Measurements from ENCODE around the gene CDK2.

CDK2 gene

GRCh38 chr12:56011509-56012090 lies 45.0 kb downstream of the CDK2 start:
- no peak for DNase-seq (ENCODE audit: low read depth in 2 of 2)

GRCh38 chr12:56013482-56013881 lies 46.9 kb downstream of the CDK2 start:
- DNase-seq (ENCODE audit: low read depth in 2 of 2): no peak

- DNase-seq (ENCODE audit: low read depth in 2 of 2): no peak
Observed at GRCh38 chr12:56014205-56014604, 47.6 kb downstream of the CDK2 start.

GRCh38 chr12:56017181-56017580 lies 50.6 kb downstream of the CDK2 start:
- DNase-seq (ENCODE audit: low read depth in 2 of 2): no peak

GRCh38 chr12:56018356-56018755 lies 51.7 kb downstream of the CDK2 start:
- DNase-seq (ENCODE audit: low read depth in 2 of 2): no peak

GRCh38 chr12:56020423-56021184 lies 54.0 kb downstream of the CDK2 start, which contains the start of gene IKZF4:
IKZF4 (plus strand) TSS chr12:56021043; CDS start chr12:56021494, 451 bp downstream.
- DNase-seq (ENCODE audit: low read depth in 2 of 2): no peak

GRCh38 chr12:56021889-56022497 lies 55.4 kb downstream of the CDK2 start:
- DNase-seq (ENCODE audit: low read depth in 2 of 2): no peak

Data from stimulated activated CD8-positive, alpha-beta memory T cell treated with anti-CD3 and anti-CD28 coated beads, Interleukin-15, amount 100 ng/mL, for 4 hours (primary cell).